Mesendoderm (in vitro differentiated cells): ENCODE data around the gene CADPS2.
A peak's percentile ranks its signal among the peaks of the same experiment; 100 is the strongest.

Experiments
- DNase-seq: peaks from one replicate; pipeline ENCODE4 v3.0.0; 2013
- H2AK5ac ChIP-seq: 2 replicates; pipeline ENCODE4 v1.6.1; 2013; ENCODE audit warnings: low read length, inconsistent platforms
- H2BK120ac ChIP-seq: 2 replicates; pipeline ENCODE4 v1.6.1; 2013; ENCODE audit warnings: low read depth, mild to moderate bottlenecking, low read length, moderate library complexity, mixed read lengths
- H2BK15ac ChIP-seq: replicated peaks from 2 replicates; pipeline ENCODE4 v1.6.1; 2013; ENCODE audit warnings: low read depth, mild to moderate bottlenecking, moderate library complexity
- H2BK5ac ChIP-seq: 2 replicates; pipeline ENCODE4 v1.6.1; 2013; ENCODE audit warnings: low read length, inconsistent platforms
- H3K18ac ChIP-seq: 2 replicates; pipeline ENCODE4 v1.6.1; 2013; ENCODE audit warnings: mild to moderate bottlenecking, low read length, mixed read lengths
- H3K23ac ChIP-seq: one replicate; pipeline ENCODE4 v1.6.1; 2013; ENCODE audit warnings: low read length
- H3K27ac ChIP-seq: 2 replicates; pipeline ENCODE4 v1.5.1; 2013; ENCODE audit warnings: low read depth, mild to moderate bottlenecking, inconsistent platforms, low read length, moderate library complexity
- H3K27me3 ChIP-seq: 2 replicates; pipeline ENCODE4 v1.6.1; 2013; ENCODE audit warnings: low read length, control low read depth, mild to moderate bottlenecking, inconsistent platforms; ENCODE audit not compliant: insufficient read depth, poor library complexity
- H3K36me3 ChIP-seq: 2 replicates; pipeline ENCODE4 v1.6.1; 2013; ENCODE audit warnings: low read length, inconsistent platforms; ENCODE audit not compliant: control insufficient read depth, insufficient read depth
- H3K4ac ChIP-seq: one replicate; pipeline ENCODE4 v1.6.1; 2013; ENCODE audit warnings: low read depth, mild to moderate bottlenecking, low read length, moderate library complexity
- H3K4me1 ChIP-seq: 2 replicates; pipeline ENCODE4 v1.6.1; 2013; ENCODE audit warnings: low read depth, low read length, inconsistent platforms; ENCODE audit not compliant: control insufficient read depth
- H3K4me2 ChIP-seq: 2 replicates; pipeline ENCODE4 v1.6.1; 2013; ENCODE audit warnings: low read length
- H3K4me3 ChIP-seq: 2 replicates; pipeline ENCODE4 v1.5.1; 2013; ENCODE audit warnings: mild to moderate bottlenecking, low read length
- H3K56ac ChIP-seq: one replicate; pipeline ENCODE4 v1.6.1; 2013; ENCODE audit warnings: low read length
- H3K79me1 ChIP-seq: 2 replicates; pipeline ENCODE4 v1.6.1; 2013; ENCODE audit warnings: low read length, inconsistent platforms
- H3K79me2 ChIP-seq: 2 replicates; pipeline ENCODE4 v1.6.1; 2013; ENCODE audit warnings: mild to moderate bottlenecking, low read length; ENCODE audit not compliant: control insufficient read depth, insufficient read depth
- H3K9ac ChIP-seq: 2 replicates; pipeline ENCODE4 v1.6.1; 2013; ENCODE audit warnings: low read length, inconsistent platforms
- H4K5ac ChIP-seq: one replicate; pipeline ENCODE4 v1.6.1; 2013; ENCODE audit warnings: low read length
- H4K8ac ChIP-seq: one replicate; pipeline ENCODE4 v1.6.1; 2013; ENCODE audit warnings: low read depth, mild to moderate bottlenecking, control low read depth, low read length, moderate library complexity
- WGBS: extraction: QIAGEN DNeasy Blood & Tissue Kit; methylation state at CpG from one replicate; pipeline ENCODE4 v1.1.7; 2013; ENCODE audit warnings: low lambda C conversion rate, missing lambda C conversion rate; ENCODE audit not compliant: insufficient coverage; ENCODE audit errors: extremely low coverage; 5-methylcytosine and 5-hydroxymethylcytosine counted together

Gene CADPS2

GRCh38 chr7:122887198-122887597 lies 938 bp upstream of the CADPS2 start:
- peak overlapping the region; percentile 72 for H3K9ac ChIP-seq
- H3K36me3 ChIP-seq, result no peaks in the 10 kb centered on the region
- no peak overlapping the region for H4K5ac ChIP-seq
- H2BK120ac ChIP-seq, result no peak overlapping the region
- no peak overlapping the region for H3K4ac ChIP-seq
- H3K27ac ChIP-seq, result no peak overlapping the region
- no peak overlapping the region for H3K23ac ChIP-seq
- H2AK5ac ChIP-seq, result no peak overlapping the region
- H3K18ac ChIP-seq, result peak overlapping the region; percentile 88
- no peaks in the 10 kb centered on the region for H3K79me1 ChIP-seq
- H3K56ac ChIP-seq, result peak overlapping the region; percentile 91
- WGBS, result no CpG with 5 or more reads among the region's 12 CpGs
- H2BK15ac ChIP-seq, result no peak overlapping the region
- H3K79me2 ChIP-seq, result no peaks in the 10 kb centered on the region
- no peaks in the 10 kb centered on the region for H3K4me1 ChIP-seq
- DNase-seq, result peak; percentile 84
- no peak overlapping the region for H4K8ac ChIP-seq
- H3K27me3 ChIP-seq, result peaks cover 3% of the 10 kb centered on the region
- peak overlapping the region; percentile 87 for H3K4me2 ChIP-seq
- peak overlapping the region; percentile 0 for H3K4me3 ChIP-seq
- no peak overlapping the region for H2BK5ac ChIP-seq

GRCh38 chr7:122885583-122886356 lies 490 bp downstream of the CADPS2 start:
- DNase-seq, result peak; percentile 76
- WGBS, result no CpG with 5 or more reads among the region's 70 CpGs
- no peak overlapping the region for H2AK5ac ChIP-seq

GRCh38 chr7:122884186-122884585 lies 2.1 kb downstream of the CADPS2 start:
- H2BK120ac ChIP-seq, result no peak overlapping the region
- H4K5ac ChIP-seq, result no peak overlapping the region
- no peak overlapping the region for H3K56ac ChIP-seq
- no peak overlapping the region for H3K4me2 ChIP-seq
- DNase-seq, result no peak
- no peaks in the 10 kb centered on the region for H3K79me1 ChIP-seq
- no peak overlapping the region for H2AK5ac ChIP-seq
- peaks cover 3% of the 10 kb centered on the region for H3K27me3 ChIP-seq
- H2BK5ac ChIP-seq, result no peak overlapping the region
- H3K4me3 ChIP-seq, result no peak overlapping the region
- no CpG with 5 or more reads among the region's 4 CpGs for WGBS
- no peak overlapping the region for H3K18ac ChIP-seq
- H3K4ac ChIP-seq, result no peak overlapping the region
- H2BK15ac ChIP-seq, result no peak overlapping the region
- no peak overlapping the region for H3K27ac ChIP-seq
- H3K4me1 ChIP-seq, result no peaks in the 10 kb centered on the region
- H3K9ac ChIP-seq, result no peak overlapping the region
- no peak overlapping the region for H3K23ac ChIP-seq
- H4K8ac ChIP-seq, result no peak overlapping the region
- H3K36me3 ChIP-seq, result no peaks in the 10 kb centered on the region
- H3K79me2 ChIP-seq, result no peaks in the 10 kb centered on the region

More at GRCh38 chr7:122885583-122886356, 490 bp downstream of the CADPS2 start:
- peak overlapping the region; percentile 72 for H3K9ac ChIP-seq
- peak overlapping the region; percentile 88 for H3K18ac ChIP-seq
- no peak overlapping the region for H3K27ac ChIP-seq
- H3K79me1 ChIP-seq, result no peaks in the 10 kb centered on the region
- no peaks in the 10 kb centered on the region for H3K36me3 ChIP-seq
- no peak overlapping the region for H2BK120ac ChIP-seq
- H4K8ac ChIP-seq, result no peak overlapping the region
- H3K79me2 ChIP-seq, result no peaks in the 10 kb centered on the region
- H3K27me3 ChIP-seq, result peaks cover 3% of the 10 kb centered on the region
- peak overlapping the region; percentile 91 for H3K56ac ChIP-seq
- H4K5ac ChIP-seq, result no peak overlapping the region
- H2BK15ac ChIP-seq, result no peak overlapping the region
- H2BK5ac ChIP-seq, result no peak overlapping the region
- H3K4me1 ChIP-seq, result no peaks in the 10 kb centered on the region
- peak overlapping the region; percentile 70 for H3K4me3 ChIP-seq
- H3K4ac ChIP-seq, result peak overlapping the region; percentile 56
- peak overlapping the region; percentile 91 for H3K23ac ChIP-seq
- H3K4me2 ChIP-seq, result peak overlapping the region; percentile 87

- Histone ChIP-seq H3K4me2 (no peak overlapping the region), H3K4me3 (no peak overlapping the region), H3K4ac (no peak overlapping the region), H3K4me1 (no peaks in the 10 kb centered on the region), H3K79me1 (no peaks in the 10 kb centered on the region), H2BK120ac (no peak overlapping the region), H3K36me3 (no peaks in the 10 kb centered on the region), H3K27ac (no peak overlapping the region), H3K23ac (no peak overlapping the region), H3K9ac (no peak overlapping the region), H3K18ac (no peak overlapping the region), H2BK5ac (no peak overlapping the region), H3K56ac (no peak overlapping the region), H3K27me3 (peaks cover 3% of the 10 kb centered on the region), H2BK15ac (no peak overlapping the region), H4K5ac (no peak overlapping the region), H3K79me2 (no peaks in the 10 kb centered on the region), H2AK5ac (no peak overlapping the region), H4K8ac (no peak overlapping the region)
- DNase-seq, result no peak
- no CpG with 5 or more reads among the region's 3 CpGs for WGBS
Observed at GRCh38 chr7:122883049-122883680, 3.1 kb downstream of the CADPS2 start.

GRCh38 chr7:122881324-122881723 lies 4.9 kb downstream of the CADPS2 start:
- no CpG with 5 or more reads among the region's 1 CpG for WGBS
- Histone ChIP-seq H3K4me2 (no peak overlapping the region), H3K79me2 (no peaks in the 10 kb centered on the region), H3K4me3 (no peak overlapping the region), H2AK5ac (no peak overlapping the region), H2BK120ac (no peak overlapping the region), H4K8ac (no peak overlapping the region), H3K9ac (no peak overlapping the region), H3K23ac (no peak overlapping the region), H3K79me1 (no peaks in the 10 kb centered on the region), H2BK15ac (no peak overlapping the region), H3K4me1 (no peaks in the 10 kb centered on the region), H3K4ac (no peak overlapping the region), H3K56ac (no peak overlapping the region), H3K18ac (no peak overlapping the region), H3K27ac (no peak overlapping the region), H3K27me3 (no peaks in the 10 kb centered on the region), H2BK5ac (no peak overlapping the region), H4K5ac (no peak overlapping the region), H3K36me3 (no peaks in the 10 kb centered on the region)
- no peak for DNase-seq
